ENCODE results near the gene NT5C3B. TPM values are rescaled to one million over a fixed set of nuclear protein-coding genes. Genes with fewer than 3 reads are reported as not detected.

NT5C3B gene
- total RNA-seq, 1 donor from 2014 or later = 18.3 TPM

- Histone ChIP-seq H3K36me3 (peaks cover 63% of the 10 kb centered on the region), H3K9me3 (replicated peaks) (no peaks in the 10 kb centered on the region), H3K27ac (replicated peaks) (no peak overlapping the region), H3K4me3 (no peak overlapping the region), H3K4me1 (peaks cover 21% of the 10 kb centered on the region), H3K27me3 (ENCODE audit: low read depth) (no peaks in the 10 kb centered on the region)
- no peak for DNase-seq
- no peak for TF ChIP-seq CTCF (IDR thresholded peaks at IDR 0.05; ENCODE audit: borderline replicate concordance)
- intact Hi-C loops (cut with micrococcal nuclease) = no loop called here
Measured at GRCh38 chr17:41868568-41868967, 32.5 kb upstream of the NT5C3B start.

GRCh38 chr17:41865596-41865893, 29.5 kb upstream of the NT5C3B start:
- TF ChIP-seq CTCF (IDR thresholded peaks at IDR 0.05; ENCODE audit: borderline replicate concordance) = peak; percentile 19
- Histone ChIP-seq H3K27me3 (ENCODE audit: low read depth) (no peaks in the 10 kb centered on the region), H3K4me1 (peaks cover 51% of the 10 kb centered on the region), H3K9me3 (replicated peaks) (no peaks in the 10 kb centered on the region), H3K4me3 (peak overlapping the region; percentile 97), H3K36me3 (peaks cover 34% of the 10 kb centered on the region), H3K27ac (replicated peaks) (peak overlapping the region; percentile 94)
- intact Hi-C loops (cut with micrococcal nuclease) = no loop called here
- no peak for DNase-seq

GRCh38 chr17:41864836-41865595, 29.0 kb upstream of the NT5C3B start, which contains the start of gene KLHL11:
KLHL11 (minus strand) TSS chr17:41865423; CDS start chr17:41865370, 53 bp downstream.
- peak; percentile 91 for DNase-seq
- peak within 1 kb of the TSS; percentile 94 for H3K27ac ChIP-seq (replicated peaks)
- H3K36me3 ChIP-seq = peaks cover 29% of the 10 kb centered on the region
- intact Hi-C loops (cut with micrococcal nuclease) = no loop called here
- H3K9me3 ChIP-seq (replicated peaks) = no peaks in the 10 kb centered on the region
- peak within 1 kb of the TSS; percentile 97 for H3K4me3 ChIP-seq
- no peaks in the 10 kb centered on the region for H3K27me3 ChIP-seq (ENCODE audit: low read depth)
- peak; percentile 31 for TF ChIP-seq CTCF (IDR thresholded peaks at IDR 0.05; ENCODE audit: borderline replicate concordance)
- peaks cover 56% of the 10 kb centered on the region for H3K4me1 ChIP-seq

- Histone ChIP-seq H3K36me3 (peaks cover 24% of the 10 kb centered on the region), H3K4me1 (peaks cover 62% of the 10 kb centered on the region), H3K27me3 (ENCODE audit: low read depth) (no peaks in the 10 kb centered on the region), H3K4me3 (peak overlapping the region; percentile 97), H3K9me3 (replicated peaks) (no peaks in the 10 kb centered on the region), H3K27ac (replicated peaks) (peak overlapping the region; percentile 94)
- DNase-seq = no peak
- intact Hi-C loops (cut with micrococcal nuclease) = no loop called here
- TF ChIP-seq CTCF (IDR thresholded peaks at IDR 0.05; ENCODE audit: borderline replicate concordance) = no peak
Measured at GRCh38 chr17:41864498-41864835, 28.4 kb upstream of the NT5C3B start.

- no peak for TF ChIP-seq CTCF (IDR thresholded peaks at IDR 0.05; ENCODE audit: borderline replicate concordance)
- no peak for DNase-seq
- H3K9me3 ChIP-seq (replicated peaks) = no peaks in the 10 kb centered on the region
- no peak overlapping the region for H3K27ac ChIP-seq (replicated peaks)
- intact Hi-C loops (cut with micrococcal nuclease) = no loop called here
- no peaks in the 10 kb centered on the region for H3K27me3 ChIP-seq (ENCODE audit: low read depth)
- peak overlapping the region; percentile 97 for H3K4me3 ChIP-seq
- peaks cover 12% of the 10 kb centered on the region for H3K36me3 ChIP-seq
- peaks cover 63% of the 10 kb centered on the region for H3K4me1 ChIP-seq
Measured at GRCh38 chr17:41863074-41863848, 27.2 kb upstream of the NT5C3B start.
